OCI-LY3 (cell line): ENCODE data around the gene UBAP2.

Experiments
- H2AFZ ChIP-seq: fragments of 200-600, 300-600 bp; shearing (Covaris generic); 2 replicates; pipeline ENCODE4 v1.6.0; 2014; ENCODE audit warnings: antibody characterized with exemption, low read depth, low read length
- H3K27ac ChIP-seq: fragments of 200-600, 300-600 bp; sonication (generic); 2 replicates; pipeline ENCODE4 v1.5.1; 2014; ENCODE audit warnings: mild to moderate bottlenecking, low read length, moderate library complexity, mixed read lengths
- H3K27me3 ChIP-seq: fragments of 200-600, 300-600 bp; sonication (generic); 2 replicates; pipeline ENCODE4 v1.6.1; 2014; ENCODE audit warnings: low read depth, low read length, mixed read lengths
- H3K36me3 ChIP-seq: fragments of 200-600, 300-600 bp; sonication (generic); replicated peaks from 2 replicates; pipeline ENCODE3; 2014; ENCODE audit warnings: low read depth, low read length, mixed read lengths
- H3K4me1 ChIP-seq: fragments of 300-600, 200-600 bp; sonication (generic); 2 replicates; pipeline ENCODE4 v1.6.1; 2014; ENCODE audit warnings: low read length, mixed read lengths
- H3K4me2 ChIP-seq: fragments of 200-600, 300-600 bp; sonication (generic); 2 replicates; pipeline ENCODE4 v1.6.1; 2014; ENCODE audit warnings: low read length, mixed read lengths
- H3K4me3 ChIP-seq: fragments of 300-600, 200-600 bp; sonication (generic); 2 replicates; pipeline ENCODE4 v1.5.1; 2014; ENCODE audit warnings: antibody characterized with exemption, mild to moderate bottlenecking, low read length, moderate library complexity
- H3K79me2 ChIP-seq: fragments of 300-600, 200-600 bp; shearing (Covaris generic); 2 replicates; pipeline ENCODE4 v1.6.1; 2014; ENCODE audit warnings: mild to moderate bottlenecking, low read length, mixed read lengths
- H3K9ac ChIP-seq: fragments of 300-600, 200-600 bp; shearing (Covaris generic); 2 replicates; pipeline ENCODE4 v1.6.0; 2014; ENCODE audit warnings: mild to moderate bottlenecking, low read length, moderate library complexity
- H3K9me3 ChIP-seq: fragments of 200-600, 300-600 bp; shearing (Covaris generic); 2 replicates; pipeline ENCODE4 v1.6.1; 2014; ENCODE audit warnings: low read length, mixed read lengths; ENCODE audit not compliant: insufficient read depth
- H4K20me1 ChIP-seq: fragments of 200-600, 300-600 bp; sonication (generic); 2 replicates; pipeline ENCODE4 v1.6.1; 2016; ENCODE audit warnings: low read length, mixed read lengths; ENCODE audit not compliant: insufficient read depth
- EZH2phosphoT487 ChIP-seq: fragments of 200-600 bp; shearing (Covaris generic); IDR thresholded peaks from 2 replicates; pipeline ENCODE4 v1.6.1; 2018; ENCODE audit warnings: antibody characterized with exemption, mixed run types, low read depth
- TF ChIP-seq, protein P1 (sequence below): fragments of 200-600, 300-600 bp; sonication (generic); IDR thresholded peaks from 2 replicates; pipeline ENCODE4 v1.5.1; 2014; ENCODE audit warnings: antibody characterized with exemption, low read length, low read depth

UBAP2 gene

DNA sequence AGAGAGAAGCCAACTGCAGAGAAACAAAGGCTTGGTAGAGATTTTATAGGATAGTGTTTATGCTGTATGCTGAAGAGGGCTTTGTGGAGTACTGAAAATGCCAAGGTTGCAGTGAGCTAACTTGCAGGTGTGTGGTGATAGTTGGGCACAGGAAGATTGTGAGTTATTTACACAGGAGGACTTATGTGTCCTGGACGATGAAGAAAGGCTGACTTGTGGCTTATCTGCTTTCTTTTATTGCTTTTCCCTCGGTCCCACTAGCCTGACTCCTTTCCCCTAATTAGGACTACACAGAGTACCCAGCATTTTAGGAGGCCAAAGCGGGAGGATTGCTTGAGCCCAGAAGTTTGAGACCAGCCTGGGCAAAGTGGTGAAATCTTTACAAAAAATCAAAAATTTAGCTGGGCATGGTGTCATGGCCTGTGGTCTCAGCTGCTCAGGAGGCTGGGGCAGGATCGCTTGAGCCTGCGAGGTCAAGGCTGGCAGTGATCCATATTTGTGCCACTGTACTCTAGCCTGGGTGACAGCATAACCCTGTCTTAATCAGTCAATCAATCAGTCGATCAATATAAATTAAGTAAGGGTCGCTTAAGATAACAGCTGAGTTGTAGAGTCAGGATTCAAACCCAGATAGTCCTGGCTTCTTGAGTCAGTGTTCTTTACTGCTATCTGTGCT is 169.9 kb downstream of the UBAP2 start:
- H3K4me3 ChIP-seq = no peak overlapping the region
- H3K9ac ChIP-seq = no peak overlapping the region
- TF ChIP-seq, protein P1, sequence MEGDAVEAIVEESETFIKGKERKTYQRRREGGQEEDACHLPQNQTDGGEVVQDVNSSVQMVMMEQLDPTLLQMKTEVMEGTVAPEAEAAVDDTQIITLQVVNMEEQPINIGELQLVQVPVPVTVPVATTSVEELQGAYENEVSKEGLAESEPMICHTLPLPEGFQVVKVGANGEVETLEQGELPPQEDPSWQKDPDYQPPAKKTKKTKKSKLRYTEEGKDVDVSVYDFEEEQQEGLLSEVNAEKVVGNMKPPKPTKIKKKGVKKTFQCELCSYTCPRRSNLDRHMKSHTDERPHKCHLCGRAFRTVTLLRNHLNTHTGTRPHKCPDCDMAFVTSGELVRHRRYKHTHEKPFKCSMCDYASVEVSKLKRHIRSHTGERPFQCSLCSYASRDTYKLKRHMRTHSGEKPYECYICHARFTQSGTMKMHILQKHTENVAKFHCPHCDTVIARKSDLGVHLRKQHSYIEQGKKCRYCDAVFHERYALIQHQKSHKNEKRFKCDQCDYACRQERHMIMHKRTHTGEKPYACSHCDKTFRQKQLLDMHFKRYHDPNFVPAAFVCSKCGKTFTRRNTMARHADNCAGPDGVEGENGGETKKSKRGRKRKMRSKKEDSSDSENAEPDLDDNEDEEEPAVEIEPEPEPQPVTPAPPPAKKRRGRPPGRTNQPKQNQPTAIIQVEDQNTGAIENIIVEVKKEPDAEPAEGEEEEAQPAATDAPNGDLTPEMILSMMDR = no peak
- H3K79me2 ChIP-seq = peaks cover 97% of the 10 kb centered on the region
- H3K4me2 ChIP-seq = no peak overlapping the region
- H3K27me3 ChIP-seq = no peaks in the 10 kb centered on the region
- peaks cover 78% of the 10 kb centered on the region for H4K20me1 ChIP-seq
- H3K36me3 ChIP-seq = no peaks in the 10 kb centered on the region
- H3K9me3 ChIP-seq = no peaks in the 10 kb centered on the region
- H3K4me1 ChIP-seq = 0 out of 2 replicates have a peak, but pooled peaks cover 6% of the 10 kb centered on the region
- H3K27ac ChIP-seq = no peak overlapping the region
- no peak overlapping the region for H2AFZ ChIP-seq

DNA sequence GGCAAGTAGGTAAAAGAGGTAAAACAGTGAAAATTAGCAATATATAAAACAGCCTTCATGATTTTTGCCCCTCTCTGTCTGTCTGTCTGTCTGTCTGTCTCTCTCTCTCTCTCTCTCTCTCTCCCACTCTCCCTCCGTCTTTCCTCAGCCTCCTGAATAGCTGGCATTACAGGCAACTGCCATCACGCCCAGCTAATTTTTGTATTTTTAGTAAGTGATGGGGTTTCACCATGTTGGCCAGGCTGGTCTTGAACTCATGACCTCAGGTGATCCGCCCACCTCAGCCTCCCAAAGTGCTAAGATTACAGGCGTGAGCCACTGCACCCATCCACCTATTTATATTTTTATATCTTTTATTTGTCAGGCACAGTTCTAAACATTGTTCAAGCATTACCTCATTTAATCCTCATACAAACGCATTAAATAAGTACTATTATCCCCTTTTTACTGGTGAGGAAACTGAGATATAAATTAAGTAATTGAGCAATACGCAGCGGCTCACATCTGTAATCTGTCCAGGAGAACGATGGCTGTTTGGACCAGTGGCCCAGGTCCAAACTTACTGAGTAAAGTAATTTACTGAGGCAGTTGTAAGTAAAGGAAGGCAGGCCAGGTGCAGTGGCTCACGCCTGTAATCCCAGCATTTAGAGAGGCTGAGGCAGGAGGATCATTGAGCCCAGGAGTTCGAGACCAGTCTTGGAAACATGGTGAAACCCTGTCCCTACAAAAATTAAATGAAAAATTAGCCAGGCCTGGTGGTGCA is 170.8 kb downstream of the UBAP2 start:
- Histone ChIP-seq H3K36me3 (no peaks in the 10 kb centered on the region), H3K27me3 (no peaks in the 10 kb centered on the region), H4K20me1 (peaks cover 83% of the 10 kb centered on the region), H3K4me3 (no peak overlapping the region), H3K27ac (no peak overlapping the region), H3K79me2 (peaks cover 98% of the 10 kb centered on the region), H3K9ac (no peak overlapping the region), H3K4me2 (no peak overlapping the region), H2AFZ (no peak overlapping the region), H3K9me3 (no peaks in the 10 kb centered on the region), H3K4me1 (0 out of 2 replicates have a peak, but pooled peaks cover 6% of the 10 kb centered on the region)
- TF ChIP-seq EZH2phosphoT487 = no peak
- TF ChIP-seq, protein P1 = no peak
